Testis (tissue), 3 donors: Measurements from ENCODE around the gene TSC22D3. TPM values are rescaled to one million over a fixed set of nuclear protein-coding genes. Genes with fewer than 3 reads are reported as not detected.

Source experiments
- DNase-seq: peaks from one replicate; pipeline ENCODE4 v3.0.0-alpha.2; 2019
- H3K27ac ChIP-seq, 2 donors: fragments of 200-600 bp; sonication (generic); one replicate each; pipeline ENCODE4 v1.5.1; 2019
- H3K27me3 ChIP-seq: fragments of 200-600 bp; sonication (generic); one replicate; pipeline ENCODE4 v1.5.1; 2019
- H3K36me3 ChIP-seq: fragments of 200-600 bp; sonication (generic); one replicate; pipeline ENCODE4 v1.5.1; 2017; ENCODE audit warnings: low read depth; ENCODE audit errors: missing control alignments
- H3K4me1 ChIP-seq: fragments of 200-600 bp; sonication (generic); one replicate; pipeline ENCODE4 v1.5.1; 2019
- H3K4me3 ChIP-seq, 2 donors: fragments of 200-600 bp; sonication (generic); one replicate each; pipeline ENCODE4 v1.5.1; 2017 to 2019
- H3K9me3 ChIP-seq: fragments of 200-600 bp; sonication (generic); one replicate; pipeline ENCODE4 v1.5.1; 2017
- CTCF ChIP-seq, 3 experiments: fragments of 450-650 bp in 2 of 3; fragments of 200-600 bp in 1 of 3; sonication (generic) in 1 of 3; IDR thresholded peaks; one replicate each; pipeline ENCODE4 v1.5.1; 2016 to 2019; ENCODE audit warnings: antibody characterized with exemption in 3 of 3, mild to moderate bottlenecking in 2 of 3, moderate library complexity in 1 of 3
- POLR2A ChIP-seq: fragments of 450-650 bp; IDR thresholded peaks from one replicate; pipeline ENCODE4 v1.6.1; 2017; ENCODE audit warnings: antibody characterized with exemption, mild to moderate bottlenecking, moderate library complexity
- WGBS, 2 donors: methylation state at CpG; one replicate each; pipeline ENCODE4 v1.1.5; 2018; 5-methylcytosine and 5-hydroxymethylcytosine counted together
- intact Hi-C: fragments of 100-400 bp; cut with DNase I; formaldehyde crosslinking; loops from one replicate; pipeline ENCODE4 v1.15.1; 2023; ENCODE audit warnings: low total_unique reads
- polyA plus RNA-seq: library from polyadenylated mRNA; stranded (reverse); fragments of 350-450 nt; fragmentation: Illumina TruSeq; extraction: RNeasy Lipid Tissue Mini Kit (QIAGEN cat#74804); gene quantifications from one replicate; pipeline ENCODE4 v1.2.3, GENCODE V29; 2014; ENCODE audit warnings: low read depth, low replicate concordance; ENCODE audit not compliant: insufficient read depth
- total RNA-seq, 2 donors: library from RNA; depleted of rRNA; stranded (reverse); fragments of >200 nt; gene quantifications; one replicate each; pipeline ENCODE4 v1.2.3, GENCODE V29; 2016

TSC22D3 gene
- total and polyA plus RNA-seq, 3 donors from 2014 or later = 65.5 to 123 (median 98.4) TPM

GRCh38 chrX:107776649-107777535, 1.3 kb upstream of the TSC22D3 start:
- peak overlapping the region; percentile 46 to 61 for H3K4me3 ChIP-seq
- peak overlapping the region in 1 of 2 donors; percentile 75 for H3K27ac ChIP-seq
- TF ChIP-seq POLR2A (no peak), CTCF (IDR thresholded peaks at IDR 0.05) (peak; percentile 54 to 78 (median 74))
- H3K36me3 ChIP-seq = no peaks in the 10 kb centered on the region
- intact Hi-C loops = loop anchor here (10.0 kb wide), 2 partner anchors 62 to 102 kb away; no protein-coding TSS in a partner anchor
- H3K9me3 ChIP-seq = no peaks in the 10 kb centered on the region
- no peaks in the 10 kb centered on the region for H3K4me1 ChIP-seq
- 3 to 7% methylated on average over 13 to 20 of the region's 20 CpGs for WGBS, 2 donors
- peak; percentile 92 for DNase-seq
- H3K27me3 ChIP-seq = no peaks in the 10 kb centered on the region

GRCh38 chrX:107775000-107775733, 420 bp downstream of the TSC22D3 start:
- intact Hi-C loops = loop anchor here (10.0 kb wide), 2 partner anchors 60 to 100 kb away; no protein-coding TSS in a partner anchor
- no peaks in the 10 kb centered on the region for H3K4me1 ChIP-seq
- peak overlapping the region in 1 of 2 donors; percentile 75 for H3K27ac ChIP-seq
- no peaks in the 10 kb centered on the region for H3K36me3 ChIP-seq
- peak overlapping the region; percentile 46 to 61 for H3K4me3 ChIP-seq
- 12% methylated on average over 35 of the region's 40 CpGs; no CpG with 5 or more reads in 1 of the 2 donors for WGBS, 2 donors
- DNase-seq = no peak
- TF ChIP-seq CTCF (IDR thresholded peaks at IDR 0.05) (no peak), POLR2A (no peak)
- H3K9me3 ChIP-seq = no peaks in the 10 kb centered on the region
- H3K27me3 ChIP-seq = no peaks in the 10 kb centered on the region

- no peaks in the 10 kb centered on the region for H3K9me3 ChIP-seq
- H3K27me3 ChIP-seq = no peaks in the 10 kb centered on the region
- intact Hi-C loops = loop anchor here (10.0 kb wide), 2 partner anchors 59 to 99 kb away; no protein-coding TSS in a partner anchor
- no peaks in the 10 kb centered on the region for H3K36me3 ChIP-seq
- no peak overlapping the region for H3K4me3 ChIP-seq
- H3K4me1 ChIP-seq = no peaks in the 10 kb centered on the region
- no peak for TF ChIP-seq POLR2A
- DNase-seq = no peak
- H3K27ac ChIP-seq = no peak overlapping the region
- 47 to 61% methylated on average over 9 of the region's 9 CpGs for WGBS, 2 donors
Measured at GRCh38 chrX:107773906-107774435, 1.6 kb downstream of the TSC22D3 start.

GRCh38 chrX:107773206-107773605, 2.4 kb downstream of the TSC22D3 start:
- 70 to 81% methylated on average over 8 of the region's 8 CpGs for WGBS, 2 donors
- Histone ChIP-seq H3K9me3 (no peaks in the 10 kb centered on the region), H3K36me3 (no peaks in the 10 kb centered on the region), H3K27me3 (no peaks in the 10 kb centered on the region), H3K27ac (no peak overlapping the region), H3K4me3 (no peak overlapping the region), H3K4me1 (no peaks in the 10 kb centered on the region)
- DNase-seq = no peak
- intact Hi-C loops = loop anchor here (10.0 kb wide), 2 partner anchors 58 to 98 kb away; no protein-coding TSS in a partner anchor
- TF ChIP-seq CTCF (IDR thresholded peaks at IDR 0.05) = no peak
- TF ChIP-seq POLR2A = no peak
